Measurements from ENCODE around the gene RHOBTB1. TPM values are rescaled to one million over a fixed set of nuclear protein-coding genes. Genes with fewer than 3 reads are reported as not detected.
A peak's percentile ranks its signal among the peaks of the same experiment; 100 is the strongest.

RHOBTB1 gene
- polyA plus RNA-seq, 3 donors, result 74.7 to 95.5 (median 82.9) TPM

GRCh38 chr10:60943316-60944057 is 498 bp downstream of the RHOBTB1 start:
- DNase-seq, result peak; percentile 89

GRCh38 chr10:60942788-60943315 is 1.1 kb downstream of the RHOBTB1 start:
- peak; percentile 58 for DNase-seq

GRCh38 chr10:60942134-60942787 is 1.7 kb downstream of the RHOBTB1 start:
- no peak for DNase-seq

- no peak for DNase-seq
Measured at GRCh38 chr10:60940446-60940845, 3.5 kb downstream of the RHOBTB1 start.

- no peak for DNase-seq
Measured at GRCh38 chr10:60937784-60938654, 6.0 kb downstream of the RHOBTB1 start.

- no peak for DNase-seq
Measured at GRCh38 chr10:60937022-60937421, 7.0 kb downstream of the RHOBTB1 start.

GRCh38 chr10:60934215-60935175 is 9.5 kb downstream of the RHOBTB1 start:
- no peak for DNase-seq

- DNase-seq, result no peak
Measured at GRCh38 chr10:60932756-60933155, 11.2 kb downstream of the RHOBTB1 start.

GRCh38 chr10:60930237-60930636 is 13.7 kb downstream of the RHOBTB1 start:
- DNase-seq, result no peak

GRCh38 chr10:60921633-60922032 is 22.4 kb downstream of the RHOBTB1 start:
- no peak for DNase-seq

GRCh38 chr10:60920479-60920878 is 23.5 kb downstream of the RHOBTB1 start:
- DNase-seq, result no peak

GRCh38 chr10:60919551-60919950 is 24.4 kb downstream of the RHOBTB1 start:
- DNase-seq, result no peak

- DNase-seq, result no peak
Measured at GRCh38 chr10:60917331-60918280, 26.4 kb downstream of the RHOBTB1 start.

- DNase-seq, result no peak
Measured at GRCh38 chr10:60916025-60916424, 28.0 kb downstream of the RHOBTB1 start.

- DNase-seq, result peak; percentile 35
Measured at GRCh38 chr10:60914690-60915141, 29.3 kb downstream of the RHOBTB1 start.

- DNase-seq, result no peak
Measured at GRCh38 chr10:60913657-60914056, 30.3 kb downstream of the RHOBTB1 start.

- no peak for DNase-seq
Measured at GRCh38 chr10:60913071-60913470, 30.9 kb downstream of the RHOBTB1 start.

GRCh38 chr10:60911715-60912114 is 32.3 kb downstream of the RHOBTB1 start:
- no peak for DNase-seq

GRCh38 chr10:60911216-60911615 is 32.8 kb downstream of the RHOBTB1 start:
- no peak for DNase-seq

GRCh38 chr10:60910543-60910942 is 33.4 kb downstream of the RHOBTB1 start:
- no peak for DNase-seq

Measured in renal pelvis (tissue), 4 donors.